NCI-H748 treated with DMSO at 0.1 percent for 48 hours (cell line): ENCODE data around the gene TBC1D2.
"Not testable (repeated sequence)": the region's sequence is repeated elsewhere in the genome, so short reads cannot be mapped to it uniquely, and the experiment has no call there.

Experiments
- DNase-seq: peaks from one replicate; lab custom pipeline; 2025; lab: John Stamatoyannopoulos, UW

The TBC1D2 gene, protein sequence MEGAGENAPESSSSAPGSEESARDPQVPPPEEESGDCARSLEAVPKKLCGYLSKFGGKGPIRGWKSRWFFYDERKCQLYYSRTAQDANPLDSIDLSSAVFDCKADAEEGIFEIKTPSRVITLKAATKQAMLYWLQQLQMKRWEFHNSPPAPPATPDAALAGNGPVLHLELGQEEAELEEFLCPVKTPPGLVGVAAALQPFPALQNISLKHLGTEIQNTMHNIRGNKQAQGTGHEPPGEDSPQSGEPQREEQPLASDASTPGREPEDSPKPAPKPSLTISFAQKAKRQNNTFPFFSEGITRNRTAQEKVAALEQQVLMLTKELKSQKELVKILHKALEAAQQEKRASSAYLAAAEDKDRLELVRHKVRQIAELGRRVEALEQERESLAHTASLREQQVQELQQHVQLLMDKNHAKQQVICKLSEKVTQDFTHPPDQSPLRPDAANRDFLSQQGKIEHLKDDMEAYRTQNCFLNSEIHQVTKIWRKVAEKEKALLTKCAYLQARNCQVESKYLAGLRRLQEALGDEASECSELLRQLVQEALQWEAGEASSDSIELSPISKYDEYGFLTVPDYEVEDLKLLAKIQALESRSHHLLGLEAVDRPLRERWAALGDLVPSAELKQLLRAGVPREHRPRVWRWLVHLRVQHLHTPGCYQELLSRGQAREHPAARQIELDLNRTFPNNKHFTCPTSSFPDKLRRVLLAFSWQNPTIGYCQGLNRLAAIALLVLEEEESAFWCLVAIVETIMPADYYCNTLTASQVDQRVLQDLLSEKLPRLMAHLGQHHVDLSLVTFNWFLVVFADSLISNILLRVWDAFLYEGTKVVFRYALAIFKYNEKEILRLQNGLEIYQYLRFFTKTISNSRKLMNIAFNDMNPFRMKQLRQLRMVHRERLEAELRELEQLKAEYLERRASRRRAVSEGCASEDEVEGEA

DNA sequence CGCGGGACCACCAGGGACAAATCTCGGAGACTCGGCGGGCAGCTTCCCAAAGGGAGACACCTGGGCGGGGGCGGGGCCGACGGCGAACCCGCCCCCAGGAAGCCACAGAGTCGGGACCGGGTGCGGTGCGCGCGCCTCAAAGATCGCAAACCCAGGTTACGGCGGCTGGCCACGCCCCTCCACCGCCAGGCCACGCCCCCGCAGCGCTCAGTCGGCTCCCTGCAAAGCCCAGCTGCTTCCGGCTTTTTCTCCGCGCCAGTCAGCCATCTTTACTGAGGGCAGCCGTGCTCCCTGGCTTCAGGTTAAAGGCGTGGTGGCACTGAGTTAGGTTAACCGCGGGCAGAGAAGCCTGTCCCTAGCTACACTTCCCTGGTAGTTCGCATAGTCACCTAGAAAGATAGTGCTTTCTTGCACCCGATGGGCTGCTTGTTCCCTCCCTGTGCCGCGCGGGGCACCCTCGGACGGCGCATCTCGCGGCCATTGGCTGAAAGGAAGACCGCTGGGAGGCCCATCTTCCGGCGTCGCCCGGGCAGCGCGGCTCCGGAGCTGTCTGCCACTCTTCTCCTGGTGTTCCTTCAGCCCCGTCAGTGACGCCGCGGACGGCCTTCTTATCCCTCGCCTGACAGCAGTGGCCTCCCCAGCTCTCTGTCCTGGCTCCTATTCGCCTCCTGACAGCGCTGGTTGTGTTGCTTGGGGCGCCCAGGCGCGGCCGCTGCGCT, at the start of gene TBC1D2:
Gene TBC1D2, minus strand, starts transcription at position 72 of the 719 bp plus-strand sequence. CDS start 108 bp downstream, outside the sequence.
- DNase-seq: peak; percentile 92

DNA sequence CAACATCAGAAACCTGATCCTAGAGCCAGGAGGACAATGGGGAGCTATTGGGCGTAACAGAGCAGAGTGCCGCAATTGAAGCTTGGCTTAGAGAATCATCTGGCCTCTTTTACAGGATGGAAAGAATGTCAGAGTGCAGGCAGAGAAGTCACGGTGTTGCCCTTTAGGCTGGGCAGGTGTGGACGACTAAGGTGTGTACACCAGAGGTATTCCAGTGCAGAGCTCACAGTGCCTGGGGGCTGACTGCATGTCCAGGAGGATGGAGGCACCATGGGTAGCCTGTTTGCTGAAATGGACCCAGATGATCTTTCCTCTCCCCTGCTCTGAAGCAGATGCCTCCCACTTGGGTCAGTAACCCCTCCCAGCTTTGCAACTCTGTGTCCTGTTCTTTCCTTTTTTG, 48.9 kb upstream of the TBC1D2 start:
- DNase-seq: no peak

DNA sequence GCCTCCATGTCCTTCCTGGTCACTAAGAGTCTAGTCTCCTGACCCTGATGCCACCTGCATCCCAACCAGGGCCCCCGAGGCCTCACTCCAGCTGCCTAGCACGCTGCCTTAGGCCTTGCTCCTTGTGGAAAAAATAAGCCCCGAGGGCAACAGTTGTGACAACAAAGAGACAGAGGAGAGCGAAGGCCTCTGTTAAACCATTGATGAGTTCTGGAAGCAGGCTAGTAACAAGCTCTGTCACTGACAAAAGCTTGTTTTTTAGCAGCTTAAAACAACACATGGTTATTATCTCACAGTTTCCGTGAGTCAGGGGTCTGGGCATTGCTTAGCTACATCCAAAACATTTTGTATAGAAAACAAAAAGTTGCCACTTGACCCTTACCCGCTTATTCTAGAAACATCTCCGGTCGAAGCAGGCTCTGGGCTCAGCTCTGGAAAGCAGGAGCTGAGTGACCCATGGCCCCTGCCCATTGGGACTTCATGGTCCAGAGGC, 48.2 kb upstream of the TBC1D2 start:
- no peak for DNase-seq

DNA sequence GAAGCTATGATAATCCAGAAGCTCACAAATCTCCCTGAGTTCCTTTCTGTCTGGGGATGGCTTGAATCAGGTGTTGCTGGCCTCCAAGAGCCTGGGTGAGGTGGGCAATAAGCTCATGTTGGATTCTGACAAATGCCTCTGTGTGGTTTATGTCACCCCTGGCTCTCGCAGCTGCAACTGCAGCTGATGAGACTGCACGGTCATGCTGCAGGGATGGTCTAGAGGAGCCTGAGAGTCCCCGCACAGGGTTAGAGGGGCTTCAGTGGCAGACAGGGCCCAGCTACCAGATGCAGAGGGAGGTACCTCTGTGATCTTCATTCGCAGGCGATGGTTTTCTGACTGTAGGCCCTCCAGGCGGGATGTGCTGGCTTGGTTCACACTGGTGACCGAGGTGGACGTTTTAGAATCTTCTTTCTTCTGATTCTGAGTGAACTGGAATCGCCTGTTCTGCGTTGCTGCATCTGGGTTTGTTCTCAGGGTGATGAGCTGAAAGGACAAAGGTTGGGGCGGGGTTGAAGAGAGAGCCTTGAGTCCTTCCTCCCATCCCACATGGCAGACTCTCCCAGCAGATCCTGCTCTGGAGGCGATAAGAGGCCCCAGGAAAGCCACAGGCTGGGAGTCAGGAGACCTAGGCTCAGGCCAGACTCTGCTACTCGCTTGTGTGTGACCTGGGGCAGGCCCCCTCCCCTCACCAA, 47.6 kb upstream of the TBC1D2 start:
- no peak for DNase-seq

DNA sequence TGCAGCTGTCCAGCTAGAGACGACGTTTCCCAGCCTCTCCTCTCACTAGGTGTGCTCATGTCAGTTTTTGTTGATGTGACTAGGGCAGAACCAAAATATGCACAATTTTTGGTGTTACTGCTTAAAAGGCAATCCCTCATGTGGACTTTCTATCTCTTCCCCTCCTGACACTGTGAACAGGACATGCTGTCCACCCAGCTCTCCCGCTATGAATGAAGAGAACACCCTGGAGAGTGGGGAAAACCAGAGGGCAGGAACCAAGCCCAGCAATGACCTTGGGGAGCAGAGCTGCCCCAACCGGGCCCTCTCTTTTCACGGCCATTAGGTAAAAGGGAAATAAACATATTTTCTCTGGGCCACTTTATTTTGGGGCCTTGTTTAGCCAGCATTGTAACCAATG, 46.7 kb upstream of the TBC1D2 start:
- no peak for DNase-seq

DNA sequence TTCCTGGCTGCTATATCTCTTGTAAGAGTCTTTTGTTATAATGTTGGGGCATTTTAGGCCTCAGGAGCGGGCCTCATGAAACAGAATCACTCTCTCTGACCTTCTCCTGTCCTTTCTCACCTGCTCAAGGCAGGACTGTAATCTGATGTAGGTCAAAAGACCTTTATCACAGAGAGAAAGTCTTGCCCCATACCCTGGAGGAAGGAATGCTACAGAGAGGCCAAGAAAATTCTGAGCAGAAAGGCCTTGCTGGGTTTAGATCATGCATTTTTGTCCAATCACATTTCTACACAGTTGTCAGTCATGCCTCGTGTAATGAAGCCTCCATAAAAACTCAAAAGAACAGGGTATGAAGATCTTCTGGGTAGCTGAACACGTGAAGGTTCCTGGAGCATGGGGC, 45.2 kb upstream of the TBC1D2 start:
- DNase-seq: no peak

DNA sequence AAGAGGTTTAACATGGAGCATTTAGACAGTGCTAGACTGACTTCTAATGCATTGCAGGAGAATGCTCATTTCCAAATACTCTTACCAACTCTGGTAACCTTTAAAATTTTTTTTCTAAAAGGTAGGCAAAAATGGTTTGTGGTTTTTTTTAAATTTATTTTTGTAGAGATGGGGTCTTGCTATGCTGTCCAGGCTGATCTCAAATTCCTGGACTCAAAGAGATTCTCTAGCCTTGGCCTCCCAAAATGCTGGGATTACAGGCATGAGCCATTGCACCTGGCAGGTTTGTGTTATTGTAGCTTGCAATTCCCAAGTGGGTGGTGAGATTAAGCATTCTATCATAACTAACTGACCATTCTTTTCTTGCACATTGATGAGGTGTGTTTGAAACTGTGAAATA, 43.0 kb upstream of the TBC1D2 start:
- no peak for DNase-seq

DNA sequence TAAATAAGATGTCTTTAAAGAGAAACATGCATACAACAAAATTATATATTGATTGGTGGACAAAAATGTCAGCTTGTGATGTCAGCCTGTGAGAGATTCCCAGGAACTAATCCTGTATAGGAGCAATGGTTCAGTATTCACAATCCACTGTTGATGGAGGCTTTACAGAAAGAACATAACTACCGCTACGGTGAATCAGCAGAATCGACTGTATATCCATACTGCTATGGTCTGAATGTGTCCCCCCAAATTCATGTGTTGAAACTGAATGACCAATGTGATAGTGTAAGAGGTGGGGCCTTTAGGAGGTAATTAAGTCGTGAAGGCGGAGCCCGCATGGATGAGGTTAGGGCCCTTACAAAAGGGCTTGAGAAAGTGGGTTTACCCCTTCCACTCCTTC, 40.4 kb upstream of the TBC1D2 start:
- DNase-seq: no peak

DNA sequence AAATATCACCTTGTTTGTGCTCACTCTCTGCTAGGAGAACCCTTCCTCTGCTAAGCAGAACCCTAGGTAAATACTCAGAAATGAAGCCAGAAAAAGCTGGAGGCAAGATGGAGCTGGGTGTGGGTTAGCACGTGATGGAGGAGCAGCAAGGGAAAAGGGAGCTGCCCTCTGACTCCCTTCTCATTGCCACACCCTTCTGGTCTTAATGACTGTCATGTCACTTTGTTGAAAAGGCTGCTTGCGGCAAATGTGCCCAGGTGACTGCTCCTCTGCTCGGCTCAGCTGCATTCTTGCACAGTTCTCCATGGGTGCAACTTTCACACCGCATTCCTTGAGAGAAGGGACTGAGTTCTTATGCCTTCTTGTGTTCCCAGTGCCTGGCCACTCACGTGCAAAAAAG, 36.4 kb upstream of the TBC1D2 start:
- no peak for DNase-seq

DNA sequence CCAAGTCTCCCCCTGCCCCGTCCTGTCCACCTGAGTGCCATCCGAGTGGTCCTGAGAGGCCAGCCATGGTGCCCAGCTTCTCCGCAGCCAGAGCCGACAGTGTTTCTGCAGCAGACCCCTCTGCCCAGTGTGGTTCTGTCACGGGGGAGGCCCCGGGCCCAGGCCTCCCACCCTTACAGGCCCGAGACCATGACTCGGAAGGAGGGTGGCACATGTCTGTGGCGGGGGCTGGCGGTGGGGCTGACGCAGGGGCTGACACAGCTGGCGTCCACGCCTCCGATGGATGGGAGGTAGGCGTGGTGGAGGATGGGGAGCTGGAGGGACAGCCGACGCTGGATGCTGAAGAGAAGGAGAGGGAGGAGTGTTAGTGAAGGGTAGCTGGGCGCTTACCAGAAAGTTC, 35.0 kb upstream of the TBC1D2 start:
- DNase-seq: no peak

DNA sequence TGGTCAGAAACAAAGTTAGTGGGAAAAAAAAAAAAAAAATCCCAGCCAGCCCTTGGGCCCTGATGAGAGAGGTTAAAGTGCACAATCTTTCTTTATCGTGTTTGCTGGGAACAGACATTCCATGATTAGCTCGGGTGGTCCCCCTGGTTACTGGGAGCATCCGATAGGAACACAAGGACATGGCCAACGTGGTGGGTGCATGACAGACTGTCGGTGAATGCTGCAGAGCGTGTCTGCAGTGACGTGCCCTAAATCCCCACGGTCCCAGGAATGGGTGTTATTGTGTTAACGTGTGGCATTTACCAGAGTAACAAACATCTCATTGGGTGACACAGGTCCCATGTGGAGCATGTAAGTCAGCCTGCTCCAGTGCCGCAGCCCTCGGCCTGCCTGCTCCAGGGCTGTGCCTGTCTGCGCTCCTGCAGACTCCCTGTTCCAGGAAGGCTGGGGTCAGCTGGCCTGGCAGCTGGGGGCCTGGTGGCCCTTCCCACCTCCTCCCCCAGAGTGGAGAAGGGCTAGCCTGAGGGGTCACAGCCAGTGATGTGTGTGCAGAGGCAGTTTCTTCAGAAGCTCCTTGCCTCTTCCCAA, 34.3 kb upstream of the TBC1D2 start:
- no peak for DNase-seq

DNA sequence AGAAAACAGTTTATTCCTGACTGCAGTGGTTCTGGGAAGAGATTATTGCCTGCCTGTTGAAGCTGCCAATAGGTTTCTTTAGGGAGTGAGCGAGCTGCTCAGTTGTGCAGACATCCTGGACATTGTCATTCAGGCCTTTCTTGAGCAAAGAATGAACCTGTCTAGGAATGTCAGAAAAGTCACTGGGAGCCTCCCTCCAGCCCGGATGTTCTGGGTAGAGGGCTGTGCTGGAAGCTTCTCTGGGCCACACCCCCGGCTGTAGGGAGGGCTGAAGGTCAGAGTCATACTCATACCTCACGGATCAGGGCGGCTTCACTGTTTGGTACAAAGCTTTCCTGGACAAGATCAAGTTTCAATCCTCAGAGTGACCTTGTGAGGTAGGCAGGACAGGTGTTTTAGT, 33.4 kb upstream of the TBC1D2 start:
- DNase-seq: no peak

DNA sequence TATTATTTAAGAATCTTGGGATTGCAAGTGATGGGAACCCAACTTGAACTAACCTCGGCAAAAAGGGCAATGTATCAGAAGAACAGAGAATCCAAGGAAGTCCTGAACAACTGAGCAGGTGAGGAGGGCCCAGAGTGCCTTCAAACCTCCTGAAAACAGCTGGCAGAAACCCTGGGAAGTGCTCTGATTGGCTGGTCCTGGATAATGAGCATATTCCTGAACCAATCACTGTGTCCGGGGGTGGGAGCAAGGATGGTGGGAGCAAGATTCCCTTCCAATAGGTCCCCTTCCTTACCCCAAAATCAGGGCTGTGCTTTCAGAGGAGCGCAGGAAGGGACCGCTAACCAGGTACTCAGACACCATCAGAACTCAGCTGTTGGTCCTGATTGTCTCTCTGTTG, 31.9 kb upstream of the TBC1D2 start:
- DNase-seq: no peak

DNA sequence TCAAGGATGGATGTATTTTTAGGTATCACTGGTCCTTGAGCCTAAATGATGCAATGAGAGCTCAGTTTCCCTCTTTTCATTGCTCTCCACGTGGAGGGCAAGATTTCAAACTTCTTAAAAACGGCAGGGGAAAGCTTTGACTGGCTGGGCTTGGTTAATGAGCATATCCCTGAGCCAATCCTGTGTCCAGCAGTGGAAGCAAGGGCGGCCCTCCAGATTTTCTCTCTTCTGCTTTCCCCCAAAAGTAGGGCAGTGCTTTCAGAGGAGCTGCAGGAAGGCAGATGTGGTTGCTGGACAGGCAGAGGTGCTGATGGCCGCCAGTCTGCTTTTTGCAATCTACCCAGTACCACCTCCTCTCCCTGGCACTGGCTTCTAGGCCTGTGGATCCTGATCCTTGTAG, 30.0 kb upstream of the TBC1D2 start:
- no peak for DNase-seq

DNA sequence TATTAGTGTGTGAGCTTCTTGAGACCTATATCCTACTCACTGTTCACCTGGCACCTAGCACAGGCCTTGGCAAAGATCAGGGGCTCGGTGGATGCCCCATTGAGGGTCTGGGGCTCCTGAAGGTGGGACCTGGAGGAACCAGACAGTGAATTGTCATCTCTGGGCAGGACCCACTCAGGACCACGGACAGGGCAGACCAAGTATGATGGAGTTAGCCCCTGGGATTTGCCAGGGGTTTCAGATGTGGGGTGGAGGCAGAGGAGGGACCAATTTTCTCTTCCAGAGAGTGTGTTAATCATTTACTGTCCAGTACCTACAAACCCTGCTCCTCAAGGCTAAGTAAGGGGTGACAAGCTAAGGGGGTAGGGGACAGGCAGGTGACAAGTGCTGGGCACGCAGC, 29.3 kb upstream of the TBC1D2 start:
- DNase-seq: no peak

DNA sequence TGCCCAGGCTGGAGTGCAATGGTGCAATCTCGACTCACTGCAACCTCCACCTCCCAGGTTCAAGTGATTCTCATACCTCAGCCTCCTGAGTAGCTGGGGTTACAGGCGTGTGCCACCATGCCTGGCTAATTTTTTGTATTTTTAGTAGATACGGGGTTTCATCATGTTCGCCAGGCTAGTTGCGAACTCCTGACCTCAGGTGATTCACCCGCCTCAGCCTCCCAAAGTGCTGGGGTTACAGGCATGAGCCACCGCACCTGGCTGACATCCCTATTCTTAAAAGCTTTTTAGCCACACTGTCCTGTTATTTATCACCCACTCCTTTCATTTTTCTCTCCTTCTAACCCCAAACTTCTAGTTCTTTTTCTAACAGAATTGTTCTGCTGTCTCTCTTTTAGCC, 27.7 kb upstream of the TBC1D2 start:
- not testable (repeated sequence) for DNase-seq

DNA sequence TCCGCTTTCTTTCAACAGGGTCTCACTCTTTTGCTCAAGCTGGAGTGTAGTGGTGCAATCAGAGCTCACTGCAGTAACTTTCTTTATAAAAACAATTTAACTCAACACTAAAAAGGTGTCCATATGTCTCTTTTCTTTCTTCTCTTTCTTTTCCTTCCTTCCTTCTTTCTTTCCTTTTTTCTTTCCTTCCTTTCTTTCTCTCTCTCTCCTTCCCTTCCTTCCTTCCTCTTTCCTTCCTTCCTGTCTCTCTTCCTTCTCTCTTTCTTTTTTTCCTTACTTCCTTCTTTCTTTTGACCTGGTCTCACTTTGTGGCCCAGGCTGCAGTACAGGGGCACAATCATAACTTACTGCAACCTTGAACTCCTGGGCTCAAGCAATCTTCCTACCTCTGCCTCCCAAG, 25.8 kb upstream of the TBC1D2 start:
- no peak for DNase-seq

DNA sequence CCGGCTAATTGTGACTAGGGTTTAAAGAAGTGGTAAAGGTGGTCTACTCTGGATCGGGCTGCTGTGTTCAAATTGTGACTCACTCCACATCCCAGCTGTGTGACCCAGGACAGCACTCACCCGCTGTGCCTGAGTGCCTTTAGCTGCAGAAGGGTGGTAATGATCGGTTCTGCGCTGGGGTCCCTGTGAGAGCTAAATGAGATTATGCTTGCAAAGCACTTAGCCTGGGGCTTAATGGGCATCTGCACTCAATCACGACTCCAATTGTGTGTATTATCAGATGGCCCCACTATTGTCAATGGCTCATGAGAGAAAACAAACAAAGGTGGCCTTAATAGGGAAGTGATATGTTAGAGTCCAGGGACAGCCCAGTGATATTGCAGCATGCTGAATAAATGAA, 25.1 kb upstream of the TBC1D2 start:
- DNase-seq: peak; percentile 96

DNA sequence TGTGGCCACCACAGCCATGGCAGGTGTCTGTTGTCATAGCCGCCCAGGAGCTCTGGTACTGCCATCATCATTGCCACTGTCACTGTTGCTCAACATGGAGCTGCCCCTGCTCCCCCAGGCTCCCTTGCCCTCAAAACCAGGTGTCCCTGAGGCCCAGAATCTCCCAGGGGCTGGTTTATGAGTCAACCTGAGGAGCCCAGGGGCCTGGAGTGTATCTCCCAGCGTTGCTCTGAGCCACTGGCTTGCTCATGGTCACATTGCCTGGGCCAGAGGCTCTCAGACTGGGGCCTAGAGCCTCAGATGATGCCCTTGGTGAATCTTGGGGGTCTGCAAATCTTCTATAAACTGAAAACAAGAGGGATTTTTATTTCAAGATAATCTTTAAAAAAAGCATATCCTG, 24.7 kb upstream of the TBC1D2 start:
- DNase-seq: no peak

DNA sequence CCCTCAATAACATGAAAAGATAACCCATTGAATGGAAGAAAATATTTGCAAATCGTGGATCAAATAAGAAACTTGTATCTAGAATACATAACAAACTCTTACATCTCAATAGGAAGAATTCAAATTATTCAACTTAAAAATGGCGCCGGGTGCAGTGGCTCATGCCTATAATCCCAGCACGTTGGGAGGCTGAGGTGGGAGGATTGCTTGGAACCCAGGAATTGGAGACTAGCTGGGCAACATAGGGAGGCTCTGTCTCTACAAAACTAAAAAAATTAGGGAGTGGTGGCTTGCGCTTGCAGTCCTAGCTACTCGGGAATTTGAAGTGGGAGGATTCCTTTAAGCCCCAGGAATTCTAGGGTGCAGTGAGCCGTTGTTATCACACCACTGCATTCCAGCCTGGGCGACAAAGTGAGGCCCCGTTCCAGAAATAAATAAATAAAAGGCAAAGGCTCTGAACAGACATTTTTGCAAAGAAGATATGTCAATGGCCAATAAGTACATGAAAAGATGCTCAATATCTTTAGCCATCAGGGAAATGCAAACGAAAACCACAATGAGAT, 21.5 kb upstream of the TBC1D2 start:
- DNase-seq: no peak

DNA sequence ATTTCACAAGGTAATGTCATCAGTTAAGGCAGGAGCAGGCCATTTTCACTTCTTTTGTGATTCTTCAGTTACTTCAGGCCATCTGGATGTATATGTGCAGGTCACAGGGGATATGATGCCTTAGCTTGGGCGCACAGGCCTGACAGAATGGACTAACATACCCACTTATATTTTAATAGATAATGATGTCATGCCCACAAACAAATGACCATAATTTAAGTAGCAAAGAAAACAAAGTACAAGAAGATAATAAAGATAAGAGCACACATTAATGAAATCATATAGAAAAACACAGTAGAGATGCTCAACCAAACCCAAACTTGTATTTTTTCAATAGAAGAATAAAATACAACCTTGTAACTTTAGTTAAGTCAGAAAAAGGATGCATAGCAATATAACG, 19.7 kb upstream of the TBC1D2 start:
- no peak for DNase-seq
